Prostate gland (tissue), 2 donors: ENCODE measurements around the gene GTF2IRD1.

Source experiments
- CTCF ChIP-seq, 4 experiments: fragments of 200-600 bp in 2 of 4; fragments of 450-650 bp in 2 of 4; sonication (generic) in 2 of 4; IDR thresholded peaks; 1 replicate in 3 of 4; 2 replicates in 1 of 4; pipeline ENCODE4 v1.5.1; 2016 to 2019; ENCODE audit warnings: antibody characterized with exemption in 4 of 4, mild to moderate bottlenecking in 2 of 4, moderate library complexity in 2 of 4
- POLR2AphosphoS5 ChIP-seq: sonication (generic); formaldehyde crosslinking; IDR thresholded peaks from one replicate; pipeline ENCODE4 v1.6.1; 2017; ENCODE audit warnings: antibody characterized with exemption

DNA sequence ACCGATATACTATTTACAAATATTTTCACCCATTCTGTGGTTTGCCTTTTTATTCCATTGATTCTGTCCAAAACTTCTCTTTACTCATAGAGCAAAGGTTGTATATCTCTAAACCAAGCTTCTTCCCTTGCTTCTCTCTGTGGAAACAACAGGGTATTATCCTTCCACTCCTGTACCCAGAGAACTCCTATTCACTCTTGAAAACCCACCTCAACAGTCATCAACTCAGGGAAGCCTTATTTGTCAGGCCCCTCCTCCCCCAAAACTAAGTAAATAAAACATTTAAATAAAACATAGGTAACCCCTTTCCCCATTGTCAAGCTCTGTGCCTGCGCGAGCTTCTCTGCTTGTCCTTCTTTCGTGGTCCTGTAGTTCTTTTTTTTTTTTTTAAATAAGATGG is 44.6 kb downstream of the GTF2IRD1 start:
- no peak for TF ChIP-seq CTCF (IDR thresholded peaks at IDR 0.05)
- TF ChIP-seq POLR2AphosphoS5: no peak
